OCI-M1 (cell line): Measurements from ENCODE around the gene TMPO.
"Not testable (repeated sequence)": the region's sequence is repeated elsewhere in the genome, so short reads cannot be mapped to it uniquely, and the experiment has no call there.

Experiments
- DNase-seq: peaks from one replicate; lab custom pipeline; 2025; lab: John Stamatoyannopoulos, UW

Gene TMPO

GRCh38 chr12:98515287-98516110 is at the start of gene TMPO:
TMPO (plus strand) TSS chr12:98515590; CDS start chr12:98515868, 278 bp downstream.
- peak; percentile 97 for DNase-seq

- DNase-seq, result no peak
Measured at GRCh38 chr12:98465950-98466602, 49.3 kb upstream of the TMPO start.

GRCh38 chr12:98466640-98467400 is 48.6 kb upstream of the TMPO start:
- DNase-seq, result no peak

- no peak for DNase-seq
Measured at GRCh38 chr12:98469109-98469508, 46.3 kb upstream of the TMPO start.

GRCh38 chr12:98470469-98471082 is 44.8 kb upstream of the TMPO start:
- no peak for DNase-seq

GRCh38 chr12:98471085-98471484 is 44.3 kb upstream of the TMPO start:
- no peak for DNase-seq

- no peak for DNase-seq
Measured at GRCh38 chr12:98475565-98475908, 39.9 kb upstream of the TMPO start.

- no peak for DNase-seq
Measured at GRCh38 chr12:98478606-98479005, 36.8 kb upstream of the TMPO start.

GRCh38 chr12:98483621-98484503 is 31.5 kb upstream of the TMPO start:
- no peak for DNase-seq

GRCh38 chr12:98485792-98486340 is 29.5 kb upstream of the TMPO start:
- no peak for DNase-seq

GRCh38 chr12:98488416-98488815 is 27.0 kb upstream of the TMPO start:
- DNase-seq, result not testable (repeated sequence)

GRCh38 chr12:98489176-98489575 is 26.2 kb upstream of the TMPO start:
- no peak for DNase-seq

GRCh38 chr12:98490501-98491453 is 24.6 kb upstream of the TMPO start:
- peak; percentile 91 for DNase-seq

GRCh38 chr12:98492580-98493140 is 22.7 kb upstream of the TMPO start:
- no peak for DNase-seq

- not testable (repeated sequence) for DNase-seq
Measured at GRCh38 chr12:98501266-98501629, 14.1 kb upstream of the TMPO start.

- DNase-seq, result peak; percentile 98
Measured at GRCh38 chr12:98503342-98503591, 12.1 kb upstream of the TMPO start.

- DNase-seq, result peak; percentile 97
Measured at GRCh38 chr12:98503592-98504367, 11.6 kb upstream of the TMPO start.

- DNase-seq, result no peak
Measured at GRCh38 chr12:98504368-98504617, 11.1 kb upstream of the TMPO start.

GRCh38 chr12:98509063-98509462 is 6.3 kb upstream of the TMPO start:
- DNase-seq, result peak; percentile 62
